PC-3 (cell line): ENCODE measurements around the gene PDLIM5.

ENCODE experiments used
- CTCF ChIP-seq: fragments of 300-600 bp; sonication (generic); conservative IDR thresholded peaks from 2 replicates; pipeline ENCODE4 v1.5.1; 2017; ENCODE audit warnings: antibody characterized with exemption, low read depth, mild to moderate bottlenecking, low read length
- EZH2 ChIP-seq: fragments of 300-600 bp; sonication (generic); IDR thresholded peaks from one replicate; pipeline ENCODE4 v1.6.1; 2017; ENCODE audit warnings: antibody characterized with exemption, mild to moderate bottlenecking, low read length; ENCODE audit not compliant: unreplicated experiment

DNA sequence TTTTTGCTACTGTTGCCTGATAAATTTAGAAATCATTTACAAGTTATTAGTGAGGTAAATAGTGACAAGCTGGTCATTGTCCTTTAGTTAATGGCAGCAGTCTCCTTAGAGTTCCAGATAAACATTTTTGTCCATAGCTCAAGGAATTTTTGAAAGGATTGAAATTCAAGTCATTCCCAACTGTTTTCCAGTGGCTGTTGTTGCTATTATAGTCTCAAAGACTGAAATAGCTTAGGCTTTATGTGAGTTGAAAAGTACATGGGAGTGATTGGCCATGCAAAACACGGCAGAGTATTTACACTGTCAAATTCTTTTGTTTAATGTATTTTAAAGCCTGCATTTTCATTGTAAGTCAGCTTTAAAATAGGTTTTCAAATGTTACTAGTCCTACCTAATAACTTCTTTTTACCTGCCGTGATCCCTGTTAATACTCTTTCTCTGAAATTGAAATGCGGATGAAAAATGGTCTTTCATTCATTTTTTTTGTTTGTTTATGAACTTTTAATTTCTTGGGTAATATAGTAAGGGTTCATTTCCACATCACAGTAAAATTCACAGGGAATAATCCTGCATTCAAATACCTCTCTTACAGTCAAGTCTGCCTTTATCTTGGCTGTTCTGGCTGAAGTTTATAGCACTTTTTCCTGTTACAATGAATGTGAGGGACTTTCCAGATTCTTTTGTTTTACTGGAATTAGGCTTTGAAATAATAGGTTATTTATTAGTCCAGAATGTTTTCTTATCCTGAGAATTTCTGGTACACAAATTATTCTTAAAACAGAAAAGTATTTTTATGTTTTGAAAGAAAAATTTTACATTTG, 85.1 kb downstream of the PDLIM5 start:
- TF ChIP-seq EZH2 (no peak), CTCF (no peak)
